GM18526 (cell line): ENCODE measurements around the gene RBM20.

Experiments used
- POLR2A ChIP-seq: IDR thresholded peaks from 3 replicates; pipeline ENCODE4 v1.6.1; 2011; ENCODE audit not compliant: insufficient read length; ENCODE audit errors: extremely low read depth

Gene RBM20

GRCh38 chr10:110774069-110775019 lies 130.2 kb downstream of the RBM20 start:
- no peak for TF ChIP-seq POLR2A

- TF ChIP-seq POLR2A = no peak
These were observed 130.9 kb downstream of the RBM20 start for GRCh38 chr10:110775020-110775375.

DNA sequence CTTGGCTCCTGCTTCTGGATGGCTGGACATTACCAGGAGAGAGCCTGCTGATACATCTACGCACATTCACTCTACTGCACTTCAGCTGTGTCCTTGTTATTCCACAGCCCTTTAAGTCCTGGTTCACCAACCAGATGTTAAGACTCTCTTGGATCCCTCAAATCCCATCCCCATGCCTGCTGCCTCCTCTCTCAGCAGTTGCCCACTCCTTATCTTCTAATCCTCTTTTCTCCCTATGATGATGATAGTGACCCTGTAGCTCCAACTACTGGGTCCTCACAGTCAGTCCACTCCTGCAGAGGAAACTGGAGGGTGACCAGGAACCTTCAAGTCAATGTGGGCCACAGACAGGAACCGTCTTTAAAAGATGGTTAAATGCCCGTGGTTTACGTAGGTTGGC lies 131.3 kb downstream of the RBM20 start:
- no peak for TF ChIP-seq POLR2A

DNA sequence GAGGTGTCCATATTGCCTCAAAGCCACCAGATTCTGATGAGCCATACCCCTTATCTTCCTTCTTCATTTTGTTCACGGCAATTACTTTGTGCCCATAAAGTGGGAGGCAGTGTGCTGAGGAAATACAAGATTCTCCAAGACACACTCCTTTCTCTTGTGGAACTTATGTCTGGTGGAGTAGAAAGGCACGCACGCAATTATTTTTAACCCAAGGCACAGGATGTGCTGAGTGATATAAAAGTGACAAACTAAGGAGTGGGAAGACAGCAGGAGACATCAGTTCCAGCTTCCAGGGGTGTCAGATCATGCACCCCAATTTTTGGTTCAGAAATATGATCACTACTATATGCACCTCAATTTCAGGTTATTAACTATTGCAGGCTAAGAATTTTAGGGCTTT lies 132.9 kb downstream of the RBM20 start:
- no peak for TF ChIP-seq POLR2A

DNA sequence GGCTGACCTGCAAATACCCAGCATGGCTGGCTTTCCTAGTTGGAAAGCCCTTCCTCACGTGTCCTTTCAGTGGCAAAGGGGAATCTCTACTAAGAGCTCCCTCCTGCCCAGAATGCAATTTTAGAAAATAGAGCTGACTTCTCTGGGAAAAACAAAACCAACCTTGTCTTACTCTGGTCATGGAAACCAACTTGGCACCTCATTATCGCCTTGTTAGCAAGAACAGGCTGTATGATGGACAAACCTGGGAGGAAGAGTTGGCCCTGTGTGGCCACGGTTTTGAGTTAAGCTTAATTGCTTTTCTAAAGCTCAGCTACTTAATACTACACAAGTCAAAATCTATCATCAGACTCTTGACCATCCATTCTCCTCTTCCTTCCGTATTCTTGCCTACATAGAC lies 133.5 kb downstream of the RBM20 start:
- no peak for TF ChIP-seq POLR2A

- TF ChIP-seq POLR2A = no peak
These were observed 134.1 kb downstream of the RBM20 start for GRCh38 chr10:110778211-110778610.

- TF ChIP-seq POLR2A = no peak
These were observed 135.4 kb downstream of the RBM20 start for GRCh38 chr10:110779489-110779888.

DNA sequence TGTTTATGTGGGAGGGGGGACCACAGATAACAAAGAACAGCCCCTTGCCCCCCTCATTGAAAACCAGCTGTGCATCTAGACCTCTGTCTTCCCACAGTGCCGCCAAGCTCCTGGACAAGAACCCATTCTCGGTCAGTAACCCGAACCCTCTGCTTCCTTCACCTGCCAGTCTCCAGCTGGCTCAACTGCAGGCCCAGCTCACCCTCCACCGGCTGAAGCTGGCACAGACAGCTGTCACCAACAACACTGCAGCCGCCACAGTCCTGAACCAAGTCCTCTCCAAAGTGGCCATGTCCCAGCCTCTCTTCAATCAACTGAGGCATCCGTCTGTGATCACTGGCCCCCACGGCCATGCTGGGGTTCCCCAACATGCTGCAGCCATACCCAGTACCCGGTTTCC lies 136.6 kb downstream of the RBM20 start:
- TF ChIP-seq POLR2A = no peak

GRCh38 chr10:110781139-110781538 lies 137.0 kb downstream of the RBM20 start:
- no peak for TF ChIP-seq POLR2A

DNA sequence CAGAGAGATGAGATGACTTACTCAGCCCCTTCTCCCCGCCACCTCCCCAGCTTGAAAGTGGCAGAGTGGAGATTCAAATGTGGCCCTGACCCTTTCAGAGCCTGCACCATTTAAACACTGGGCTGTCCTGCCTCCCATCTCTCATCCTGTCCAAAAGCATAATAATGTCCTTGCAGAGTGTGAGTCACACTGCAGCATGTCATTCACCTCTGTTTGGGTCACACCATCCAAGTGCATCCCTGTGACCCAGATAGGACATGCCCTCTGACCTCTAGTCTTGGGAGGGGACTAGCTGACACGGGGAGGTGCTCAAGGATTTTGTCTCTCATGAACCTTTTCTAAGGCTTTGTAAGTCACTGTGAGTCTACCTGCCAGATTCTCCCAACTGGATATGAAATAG lies 138.5 kb downstream of the RBM20 start:
- TF ChIP-seq POLR2A = no peak

DNA sequence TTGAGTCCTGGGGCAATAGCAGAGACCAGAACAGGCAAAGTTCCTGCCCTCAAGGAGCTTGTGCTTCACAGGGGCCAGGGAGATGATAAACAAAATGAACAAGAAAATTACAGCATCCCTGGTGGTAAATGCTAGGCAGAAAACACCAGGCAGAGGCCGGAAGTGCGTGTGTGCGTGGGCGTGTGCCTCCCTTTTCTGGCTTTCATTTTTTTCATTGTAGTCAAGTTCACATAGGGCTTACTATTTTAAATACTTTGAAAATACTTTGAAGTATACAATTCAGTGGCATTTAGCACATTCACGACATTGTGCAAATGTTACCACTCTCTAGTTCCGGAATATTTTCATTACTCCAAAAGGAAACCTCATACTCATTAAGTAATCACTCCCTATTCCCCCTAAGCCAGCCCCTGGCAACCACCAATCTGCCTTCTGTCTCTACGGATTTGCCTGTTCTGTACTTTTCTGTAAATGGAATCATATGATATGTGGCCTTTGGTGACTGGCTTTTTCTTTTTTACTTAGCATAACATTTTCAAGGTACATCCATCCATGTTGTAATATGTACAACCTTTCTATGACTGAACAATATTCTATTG lies 139.5 kb downstream of the RBM20 start:
- TF ChIP-seq POLR2A = no peak

- TF ChIP-seq POLR2A = no peak
These were observed 140.1 kb downstream of the RBM20 start for GRCh38 chr10:110784198-110784597.

DNA sequence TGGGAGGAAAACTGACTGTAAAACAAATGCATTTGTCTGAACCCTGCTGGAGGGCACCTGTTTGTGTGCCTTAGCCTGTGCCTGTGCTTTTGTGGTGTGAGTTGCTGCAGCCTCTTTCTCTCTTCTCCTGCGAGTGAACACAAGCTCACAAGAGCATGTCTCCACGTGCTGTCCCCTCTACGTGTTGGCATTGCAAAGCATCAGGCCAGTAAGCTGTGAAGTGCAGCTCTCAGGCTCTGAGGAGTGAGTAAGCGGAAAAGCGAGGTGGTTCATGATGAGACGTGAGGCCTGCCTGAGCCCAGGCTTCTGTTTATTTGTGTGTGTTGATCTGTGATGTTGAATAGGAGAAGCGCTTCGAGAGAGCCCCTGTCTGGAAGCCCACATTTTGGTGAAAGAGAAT lies 142.0 kb downstream of the RBM20 start:
- TF ChIP-seq POLR2A = no peak

DNA sequence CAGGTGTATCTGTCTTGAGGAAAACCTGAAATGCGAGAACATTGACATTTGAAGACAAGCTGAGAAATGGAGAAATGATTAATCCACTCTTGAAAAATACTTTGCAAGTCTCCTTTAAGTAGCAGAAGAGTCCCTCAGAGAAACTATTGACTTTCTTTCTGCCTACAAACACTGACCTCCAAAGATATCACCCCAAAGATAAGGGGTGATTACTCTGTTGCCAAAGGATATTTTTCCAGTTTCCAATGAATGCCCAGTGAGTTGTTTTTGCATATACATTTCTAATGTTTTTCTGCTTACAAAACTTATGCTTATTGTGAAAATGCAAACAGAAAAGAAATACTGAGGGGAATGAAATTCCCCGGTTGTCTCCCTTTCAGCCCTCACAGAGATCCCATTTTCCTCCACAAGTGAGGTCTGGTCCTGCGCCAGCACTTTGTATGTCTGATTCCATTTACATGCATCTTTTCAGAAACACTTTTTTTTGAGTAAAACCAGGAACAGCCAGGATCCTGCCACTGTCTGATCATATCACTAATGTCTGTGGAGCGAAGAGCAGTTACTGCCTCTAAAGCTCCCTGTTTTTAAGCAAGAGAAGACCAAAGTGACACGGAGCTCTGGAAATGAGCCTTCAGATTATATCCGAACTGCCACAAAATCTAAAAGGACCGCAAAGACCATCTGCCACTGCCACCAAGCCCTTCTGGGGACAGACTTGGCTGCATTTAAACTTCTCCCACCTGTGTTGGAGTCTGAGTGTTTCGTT lies 144.7 kb downstream of the RBM20 start:
- TF ChIP-seq POLR2A = no peak

- no peak for TF ChIP-seq POLR2A
These were observed 145.7 kb downstream of the RBM20 start for GRCh38 chr10:110789604-110790433.
